Hepatocyte (in vitro differentiated cells): ENCODE results near the gene FIP1L1.

Experiments
- EZH2 ChIP-seq: fragments of 200-600 bp; sonication (generic); IDR thresholded peaks from 2 replicates; pipeline ENCODE4 v1.6.1; 2016; ENCODE audit warnings: antibody characterized with exemption, mild to moderate bottlenecking, borderline replicate concordance
- EZH2phosphoT487 ChIP-seq: fragments of 200-600 bp; sonication (generic); IDR thresholded peaks from one replicate; pipeline ENCODE4 v1.6.1; 2018; ENCODE audit warnings: antibody characterized with exemption, mild to moderate bottlenecking, low read depth, moderate library complexity; ENCODE audit not compliant: unreplicated experiment, severe bottlenecking
- TF ChIP-seq, protein P1 (sequence below): fragments of 200-600 bp; sonication (generic); IDR thresholded peaks from 2 replicates; pipeline ENCODE4 v1.5.1; 2016; ENCODE audit warnings: antibody characterized with exemption, mild to moderate bottlenecking; ENCODE audit not compliant: poor library complexity

DNA sequence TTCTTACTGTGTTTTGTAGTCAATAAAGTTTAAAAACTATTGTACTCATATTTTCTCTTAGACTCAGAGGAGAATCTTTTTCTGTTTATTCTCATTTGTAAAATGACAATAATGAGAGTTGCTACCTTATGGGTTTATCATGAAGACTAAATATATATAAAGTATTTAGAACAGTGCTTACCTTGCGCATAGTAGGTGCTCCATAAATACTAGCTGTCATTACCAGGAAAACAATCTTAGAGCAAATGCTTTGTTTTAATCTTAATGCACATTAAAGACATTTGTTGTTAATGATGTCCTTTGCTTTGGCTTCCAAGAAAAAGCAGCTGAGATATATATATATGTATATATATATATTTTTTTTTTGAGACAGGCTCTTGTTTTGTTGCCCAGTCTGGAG is 44.9 kb downstream of the FIP1L1 start:
- TF ChIP-seq EZH2 (no peak), EZH2phosphoT487 (no peak)
- TF ChIP-seq, protein P1, sequence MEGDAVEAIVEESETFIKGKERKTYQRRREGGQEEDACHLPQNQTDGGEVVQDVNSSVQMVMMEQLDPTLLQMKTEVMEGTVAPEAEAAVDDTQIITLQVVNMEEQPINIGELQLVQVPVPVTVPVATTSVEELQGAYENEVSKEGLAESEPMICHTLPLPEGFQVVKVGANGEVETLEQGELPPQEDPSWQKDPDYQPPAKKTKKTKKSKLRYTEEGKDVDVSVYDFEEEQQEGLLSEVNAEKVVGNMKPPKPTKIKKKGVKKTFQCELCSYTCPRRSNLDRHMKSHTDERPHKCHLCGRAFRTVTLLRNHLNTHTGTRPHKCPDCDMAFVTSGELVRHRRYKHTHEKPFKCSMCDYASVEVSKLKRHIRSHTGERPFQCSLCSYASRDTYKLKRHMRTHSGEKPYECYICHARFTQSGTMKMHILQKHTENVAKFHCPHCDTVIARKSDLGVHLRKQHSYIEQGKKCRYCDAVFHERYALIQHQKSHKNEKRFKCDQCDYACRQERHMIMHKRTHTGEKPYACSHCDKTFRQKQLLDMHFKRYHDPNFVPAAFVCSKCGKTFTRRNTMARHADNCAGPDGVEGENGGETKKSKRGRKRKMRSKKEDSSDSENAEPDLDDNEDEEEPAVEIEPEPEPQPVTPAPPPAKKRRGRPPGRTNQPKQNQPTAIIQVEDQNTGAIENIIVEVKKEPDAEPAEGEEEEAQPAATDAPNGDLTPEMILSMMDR = no peak
